PFSK-1 (cell line): ENCODE data around the gene AP4B1.

ENCODE experiments used
- POLR2AphosphoS5 ChIP-seq: IDR thresholded peaks from 2 replicates; pipeline ENCODE4 v1.6.1; 2012; ENCODE audit warnings: low read depth, mild to moderate bottlenecking, control low read depth, low read length, moderate library complexity
- REST ChIP-seq, 2 experiments: IDR thresholded peaks; 2 replicates each; pipeline versions ENCODE4 v1.6.1 to v1.8.0; 2011 to 2012; ENCODE audit warnings: low read depth in 2 of 2, low read length in 2 of 2, control low read depth in 1 of 2, inconsistent platforms in 1 of 2, mild to moderate bottlenecking in 1 of 2, moderate library complexity in 1 of 2; ENCODE audit not compliant: insufficient read depth in 1 of 2
- SIN3A ChIP-seq: IDR thresholded peaks from 2 replicates; pipeline ENCODE4 v1.6.1; 2012; ENCODE audit warnings: mild to moderate bottlenecking, low read length, moderate library complexity, borderline replicate concordance; ENCODE audit not compliant: insufficient read depth
- TAF1 ChIP-seq: IDR thresholded peaks from 2 replicates; pipeline ENCODE4 v1.6.1; 2012; ENCODE audit warnings: low read length, control low read depth, borderline replicate concordance; ENCODE audit not compliant: insufficient read depth

- no peak for TF ChIP-seq POLR2AphosphoS5
- TF ChIP-seq TAF1, result no peak
- TF ChIP-seq REST (IDR thresholded peaks at IDR 0.05; ENCODE audit: insufficient read depth in 1 of 2, low read depth in 2 of 2, low read length in 2 of 2), result no peak
- TF ChIP-seq SIN3A, result no peak
Observed at GRCh38 chr1:113895098-113895497, 9.5 kb downstream of the AP4B1 start.
